H9 (cell line): Measurements from ENCODE around the gene RAPGEF6. TPM values are rescaled to one million over a fixed set of nuclear protein-coding genes. Genes with fewer than 3 reads are reported as not detected.

ENCODE experiments used
- DNase-seq: peaks from one replicate; pipeline ENCODE4 v3.0.0-alpha.2; 2017
- H2AFZ ChIP-seq: one replicate; pipeline ENCODE4 v1.6.1; 2013; ENCODE audit warnings: mild to moderate bottlenecking, low read length, control low read depth, moderate library complexity
- H2AK5ac ChIP-seq: 2 replicates; pipeline ENCODE4 v1.6.1; 2013; ENCODE audit warnings: low read length, control low read depth, mixed read lengths; ENCODE audit not compliant: insufficient read length
- H2BK120ac ChIP-seq: one replicate; pipeline ENCODE4 v1.6.1; 2013; ENCODE audit warnings: low read depth, mild to moderate bottlenecking, low read length, control low read depth, inconsistent platforms; ENCODE audit not compliant: poor library complexity, severe bottlenecking
- H2BK12ac ChIP-seq: 2 replicates; pipeline ENCODE4 v1.6.1; 2013; ENCODE audit warnings: low read length, control low read depth, mixed read lengths, low read depth; ENCODE audit not compliant: insufficient read length
- H2BK15ac ChIP-seq: 2 replicates; pipeline ENCODE4 v1.6.1; 2013; ENCODE audit warnings: low read depth, low read length, control low read depth
- H2BK20ac ChIP-seq: one replicate; pipeline ENCODE4 v1.6.1; 2013; ENCODE audit warnings: low read depth, mild to moderate bottlenecking, low read length, control low read depth, inconsistent platforms; ENCODE audit not compliant: poor library complexity, severe bottlenecking
- H2BK5ac ChIP-seq: 2 replicates; pipeline ENCODE4 v1.6.1; 2013; ENCODE audit warnings: low read length, control low read depth, mixed read lengths; ENCODE audit not compliant: insufficient read length
- H3K14ac ChIP-seq: 2 replicates; pipeline ENCODE4 v1.6.1; 2013; ENCODE audit warnings: low read length, control low read depth; ENCODE audit not compliant: insufficient read depth
- H3K18ac ChIP-seq: 2 replicates; pipeline ENCODE4 v1.6.1; 2013; ENCODE audit warnings: low read depth, mild to moderate bottlenecking, mixed read lengths, low read length, control low read depth; ENCODE audit not compliant: insufficient read length
- H3K23ac ChIP-seq: 2 replicates; pipeline ENCODE4 v1.6.1; 2013; ENCODE audit warnings: low read length, control low read depth, mixed read lengths, low read depth; ENCODE audit not compliant: insufficient read length
- H3K23me2 ChIP-seq: 2 replicates; pipeline ENCODE4 v1.6.1; 2013; ENCODE audit warnings: low read depth, mild to moderate bottlenecking, mixed read lengths, low read length, control low read depth; ENCODE audit not compliant: insufficient read length, poor library complexity, severe bottlenecking
- H3K27ac ChIP-seq: 2 replicates; pipeline ENCODE4 v1.5.1; 2013; ENCODE audit warnings: low read length, control low read depth, mixed read lengths, low read depth; ENCODE audit not compliant: insufficient read length
- H3K27me3 ChIP-seq: 2 replicates; pipeline ENCODE4 v1.6.1; 2013; ENCODE audit warnings: low read length, control low read depth, inconsistent platforms; ENCODE audit not compliant: insufficient read depth
- H3K4ac ChIP-seq: 2 replicates; pipeline ENCODE4 v1.6.1; 2013; ENCODE audit warnings: low read depth, mild to moderate bottlenecking, control low read depth, inconsistent platforms, low read length, moderate library complexity
- H3K4me1 ChIP-seq: 2 replicates; pipeline ENCODE4 v1.6.1; 2013; ENCODE audit warnings: low read length, control low read depth, inconsistent platforms; ENCODE audit not compliant: insufficient read depth
- H3K4me2 ChIP-seq: 2 replicates; pipeline ENCODE4 v1.6.1; 2013; ENCODE audit warnings: low read length, control low read depth, mixed read lengths; ENCODE audit not compliant: insufficient read length, insufficient read depth
- H3K56ac ChIP-seq: 2 replicates; pipeline ENCODE4 v1.6.1; 2013; ENCODE audit warnings: low read depth, mild to moderate bottlenecking, mixed read lengths, low read length, control low read depth; ENCODE audit not compliant: insufficient read length
- H3K79me1 ChIP-seq: 2 replicates; pipeline ENCODE4 v1.6.1; 2013; ENCODE audit warnings: low read depth, mild to moderate bottlenecking, moderate library complexity, low read length, control low read depth, inconsistent platforms; ENCODE audit not compliant: insufficient read depth, poor library complexity, severe bottlenecking
- H3K79me2 ChIP-seq: 2 replicates; pipeline ENCODE4 v1.6.1; 2013; ENCODE audit warnings: low read length, control low read depth, inconsistent platforms; ENCODE audit not compliant: insufficient read depth
- H3K9ac ChIP-seq: 2 replicates; pipeline ENCODE4 v1.6.1; 2013; ENCODE audit warnings: low read length, control low read depth, mixed read lengths; ENCODE audit not compliant: insufficient read length; ENCODE audit errors: extremely low read depth
- H3K9me3 ChIP-seq: one replicate; pipeline ENCODE4 v1.6.1; 2013; ENCODE audit warnings: low read depth, low read length, inconsistent platforms; ENCODE audit not compliant: control insufficient read depth
- H3T11ph ChIP-seq: one replicate; pipeline ENCODE4 v1.6.1; 2013; ENCODE audit warnings: mild to moderate bottlenecking, low read length, control low read depth, inconsistent platforms
- H4K20me1 ChIP-seq: one replicate; pipeline ENCODE4 v1.6.1; 2013; ENCODE audit not compliant: control insufficient read depth, insufficient read length, insufficient read depth
- H4K5ac ChIP-seq: 2 replicates; pipeline ENCODE4 v1.6.1; 2013; ENCODE audit warnings: low read depth, mild to moderate bottlenecking, mixed read lengths, low read length, control low read depth; ENCODE audit not compliant: insufficient read length
- H4K8ac ChIP-seq: replicated peaks from 2 replicates; pipeline ENCODE4 v1.6.1; 2013; ENCODE audit warnings: low read length, control low read depth, mixed read lengths, low read depth; ENCODE audit not compliant: insufficient read length
- H4K91ac ChIP-seq: 2 replicates; pipeline ENCODE4 v1.6.1; 2013; ENCODE audit warnings: low read depth, mild to moderate bottlenecking, moderate library complexity, mixed read lengths, low read length, control low read depth; ENCODE audit not compliant: insufficient read length
- H3K27ac Mint-ChIP-seq, 3 experiments: 2 replicates in 2 of 3; 3 replicates in 1 of 3; pipeline ENCODE4 v1.8.0; 2020 to 2021; ENCODE audit warnings: mixed read lengths in 3 of 3, mild to moderate bottlenecking in 1 of 3, moderate library complexity in 1 of 3
- H3K27me3 Mint-ChIP-seq: 2 replicates; pipeline ENCODE4 v1.8.0; 2021; ENCODE audit warnings: low read depth, mild to moderate bottlenecking, moderate library complexity, mixed read lengths
- H3K36me3 Mint-ChIP-seq, 3 experiments: 2 replicates in 2 of 3; 3 replicates in 1 of 3; pipeline ENCODE4 v1.8.0; 2020 to 2021; ENCODE audit warnings: low read depth in 3 of 3, mixed read lengths in 3 of 3; ENCODE audit not compliant: insufficient read depth in 1 of 3
- H3K4me1 Mint-ChIP-seq, 2 experiments: 2 replicates each; pipeline ENCODE4 v1.8.0; 2020; ENCODE audit warnings: mixed read lengths in 2 of 2
- H3K4me3 Mint-ChIP-seq, 2 experiments: 2 replicates in 1 of 2; 3 replicates in 1 of 2; pipeline ENCODE4 v1.8.0; 2020 to 2021; ENCODE audit warnings: mild to moderate bottlenecking in 2 of 2, mixed read lengths in 2 of 2, moderate library complexity in 1 of 2
- H3K9me3 Mint-ChIP-seq, 2 experiments: 2 replicates in 1 of 2; 3 replicates in 1 of 2; pipeline ENCODE4 v1.8.0; 2020; ENCODE audit warnings: mild to moderate bottlenecking in 2 of 2, mixed read lengths in 2 of 2, moderate library complexity in 1 of 2
- CTCF ChIP-seq: fragments of 200-600 bp; sonication (generic); conservative IDR thresholded peaks from 3 replicates; pipeline ENCODE4 v1.8.0; 2021; ENCODE audit warnings: antibody characterized with exemption, mild to moderate bottlenecking
- WGBS: extraction: QIAGEN DNeasy Blood & Tissue Kit; methylation state at CpG from one replicate; pipeline ENCODE4 v1.1.7; 2013; ENCODE audit warnings: missing lambda C conversion rate, low lambda C conversion rate, mixed read lengths; ENCODE audit not compliant: insufficient read length; ENCODE audit errors: extremely low coverage; 5-methylcytosine and 5-hydroxymethylcytosine counted together
- total RNA-seq: library from RNA; stranded (reverse); gene quantifications from 2 replicates; pipeline ENCODE4 v1.2.1, GENCODE V29; 2021

Gene RAPGEF6
- total RNA-seq, 1 experiment from 2014 or later = 19.7 TPM

- H3K9me3 ChIP-seq = no peaks in the 10 kb centered on the region
- no peak overlapping the region for H3K18ac ChIP-seq
- no peak overlapping the region for H2BK15ac ChIP-seq
- no peak for DNase-seq
- no peak overlapping the region for H4K5ac ChIP-seq
- H3K27me3 ChIP-seq = no peaks in the 10 kb centered on the region
- H3K4me2 ChIP-seq = no peak overlapping the region
- no peak overlapping the region for H3K27ac ChIP-seq
- Mint-ChIP-seq H3K4me1 (peaks cover 2 to 5% of the 10 kb centered on the region in 2 experiments), H3K27me3 (no peaks in the 10 kb centered on the region), H3K36me3 (peaks cover 0 to 2% (median 0%) of the 10 kb centered on the region in 3 experiments; a peak in 1 of 7 replicates), H3K27ac (no peak overlapping the region), H3K4me3 (no peak overlapping the region), H3K9me3 (no peaks in the 10 kb centered on the region)
- H3K9ac ChIP-seq = no peak overlapping the region
- no peaks in the 10 kb centered on the region for H4K20me1 ChIP-seq
- H3T11ph ChIP-seq = no peak overlapping the region
- H3K23ac ChIP-seq = no peak overlapping the region
- H3K4ac ChIP-seq = no peak overlapping the region
- no peak overlapping the region for H4K8ac ChIP-seq
- H2BK5ac ChIP-seq = no peak overlapping the region
- TF ChIP-seq CTCF = no peak
- no peak overlapping the region for H3K56ac ChIP-seq
- no peaks in the 10 kb centered on the region for H3K79me1 ChIP-seq
- no peak overlapping the region for H2BK12ac ChIP-seq
- no peaks in the 10 kb centered on the region for H3K4me1 ChIP-seq
- H3K14ac ChIP-seq = no peak overlapping the region
- H2AFZ ChIP-seq = no peak overlapping the region
- H4K91ac ChIP-seq = no peak overlapping the region
- WGBS = no CpG with 5 or more reads among the region's 1 CpG
- H3K79me2 ChIP-seq = no peaks in the 10 kb centered on the region
- no peaks in the 10 kb centered on the region for H3K23me2 ChIP-seq
- H2AK5ac ChIP-seq = no peak overlapping the region
- H2BK120ac ChIP-seq = no peak overlapping the region
- no peak overlapping the region for H2BK20ac ChIP-seq
Measured at GRCh38 chr5:131525805-131526204, 109.2 kb downstream of the RAPGEF6 start.
